ENCODE measurements around the gene CTU1.

- TF ChIP-seq EZH2 (IDR thresholded peaks at IDR 0.05; ENCODE audit: insufficient read depth, poor library complexity, severe bottlenecking): no peak
- TF ChIP-seq EZH2phosphoT487 (IDR thresholded peaks at IDR 0.05; ENCODE audit: insufficient read depth, low read depth): no peak
These were observed 32.2 kb downstream of the CTU1 start for GRCh38 chr19:51075998-51076397.

All from GM23248 (cell line).